ENCODE results near the gene NEMP2. TPM values are rescaled to one million over a fixed set of nuclear protein-coding genes. Genes with fewer than 3 reads are reported as not detected.

The NEMP2 gene
- total RNA-seq, 1 donor from 2014 or later: 11.9 TPM

DNA sequence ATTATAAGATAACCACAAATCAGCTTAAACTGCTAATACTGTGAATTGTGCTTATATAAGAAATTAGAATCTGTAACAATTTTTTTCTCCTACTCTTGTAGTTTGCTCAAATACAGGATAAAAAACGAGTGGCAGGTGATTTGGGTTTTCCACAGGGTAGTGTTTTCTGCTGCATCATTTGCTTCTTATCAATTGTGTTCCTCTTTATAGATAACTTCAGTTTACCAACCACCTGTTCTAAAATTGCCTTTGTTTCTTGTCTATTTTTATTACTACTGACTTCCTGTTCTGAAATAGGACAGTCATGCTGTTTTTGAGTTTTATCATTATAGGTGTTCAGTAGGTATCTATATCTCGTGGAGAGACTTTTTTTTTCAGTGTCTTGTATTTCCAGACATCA, 69.5 kb downstream of the NEMP2 start:
- no peak overlapping the region for H3K27ac Mint-ChIP-seq (ENCODE audit: unreplicated experiment)
- H3K27me3 Mint-ChIP-seq (ENCODE audit: unreplicated experiment): no peaks in the 10 kb centered on the region
- TF ChIP-seq, protein P1, sequence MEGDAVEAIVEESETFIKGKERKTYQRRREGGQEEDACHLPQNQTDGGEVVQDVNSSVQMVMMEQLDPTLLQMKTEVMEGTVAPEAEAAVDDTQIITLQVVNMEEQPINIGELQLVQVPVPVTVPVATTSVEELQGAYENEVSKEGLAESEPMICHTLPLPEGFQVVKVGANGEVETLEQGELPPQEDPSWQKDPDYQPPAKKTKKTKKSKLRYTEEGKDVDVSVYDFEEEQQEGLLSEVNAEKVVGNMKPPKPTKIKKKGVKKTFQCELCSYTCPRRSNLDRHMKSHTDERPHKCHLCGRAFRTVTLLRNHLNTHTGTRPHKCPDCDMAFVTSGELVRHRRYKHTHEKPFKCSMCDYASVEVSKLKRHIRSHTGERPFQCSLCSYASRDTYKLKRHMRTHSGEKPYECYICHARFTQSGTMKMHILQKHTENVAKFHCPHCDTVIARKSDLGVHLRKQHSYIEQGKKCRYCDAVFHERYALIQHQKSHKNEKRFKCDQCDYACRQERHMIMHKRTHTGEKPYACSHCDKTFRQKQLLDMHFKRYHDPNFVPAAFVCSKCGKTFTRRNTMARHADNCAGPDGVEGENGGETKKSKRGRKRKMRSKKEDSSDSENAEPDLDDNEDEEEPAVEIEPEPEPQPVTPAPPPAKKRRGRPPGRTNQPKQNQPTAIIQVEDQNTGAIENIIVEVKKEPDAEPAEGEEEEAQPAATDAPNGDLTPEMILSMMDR (IDR thresholded peaks at IDR 0.05): no peak
- no peaks in the 10 kb centered on the region for H3K36me3 Mint-ChIP-seq (ENCODE audit: unreplicated experiment)
- DNase-seq (ENCODE audit: extremely low spot score, unreplicated experiment): no peak
- no peak overlapping the region for H3K4me3 Mint-ChIP-seq (ENCODE audit: unreplicated experiment)
- H3K4me1 Mint-ChIP-seq (ENCODE audit: unreplicated experiment): peaks cover 35% of the 10 kb centered on the region
- no peaks in the 10 kb centered on the region for H3K9me3 Mint-ChIP-seq (ENCODE audit: unreplicated experiment)

DNA sequence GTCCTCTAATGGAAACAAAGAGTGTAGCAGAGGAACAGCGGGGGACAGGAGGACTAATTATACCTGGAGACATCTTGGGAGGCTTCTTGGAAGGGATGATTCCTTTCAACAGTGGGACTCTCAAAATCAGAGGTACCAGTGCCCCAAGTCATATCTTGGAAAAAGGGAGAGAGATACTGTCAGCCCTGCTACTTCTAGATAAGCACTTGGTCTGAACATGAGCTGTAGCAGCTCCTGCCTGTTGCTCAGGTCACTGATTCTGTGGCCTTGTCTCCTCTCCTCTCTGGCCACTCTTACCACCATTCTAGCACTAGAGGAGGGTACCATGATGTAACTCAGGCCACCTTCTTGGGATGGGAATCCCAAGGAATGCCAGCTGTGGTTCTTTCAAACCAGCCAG, 71.9 kb downstream of the NEMP2 start:
- Mint-ChIP-seq H3K27ac (ENCODE audit: unreplicated experiment) (no peak overlapping the region), H3K9me3 (ENCODE audit: unreplicated experiment) (no peaks in the 10 kb centered on the region), H3K4me1 (ENCODE audit: unreplicated experiment) (peaks cover 13% of the 10 kb centered on the region), H3K36me3 (ENCODE audit: unreplicated experiment) (peaks cover 2% of the 10 kb centered on the region), H3K27me3 (ENCODE audit: unreplicated experiment) (no peaks in the 10 kb centered on the region), H3K4me3 (ENCODE audit: unreplicated experiment) (no peak overlapping the region)
- DNase-seq (ENCODE audit: extremely low spot score, unreplicated experiment): no peak
- TF ChIP-seq, protein P1 (IDR thresholded peaks at IDR 0.05): no peak

DNA sequence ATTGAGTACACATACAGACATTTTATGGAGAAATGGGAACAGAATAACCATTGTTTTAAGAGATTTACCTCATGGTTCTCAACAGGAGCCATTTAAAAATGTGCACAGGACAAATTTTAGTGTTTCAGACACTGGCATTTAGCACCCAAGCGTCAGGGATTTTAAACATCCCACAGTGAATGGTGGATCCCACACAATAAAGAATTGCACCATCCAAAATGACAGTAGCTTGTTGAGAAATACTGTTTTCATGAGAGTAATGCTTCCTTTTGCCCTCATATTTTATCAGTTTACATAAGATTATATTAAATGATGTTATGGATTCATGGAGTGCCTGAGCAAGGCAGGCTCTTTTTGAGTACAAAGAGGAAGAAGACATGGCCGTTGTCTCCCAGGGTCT, 72.3 kb downstream of the NEMP2 start:
- no peaks in the 10 kb centered on the region for H3K9me3 Mint-ChIP-seq (ENCODE audit: unreplicated experiment)

DNA sequence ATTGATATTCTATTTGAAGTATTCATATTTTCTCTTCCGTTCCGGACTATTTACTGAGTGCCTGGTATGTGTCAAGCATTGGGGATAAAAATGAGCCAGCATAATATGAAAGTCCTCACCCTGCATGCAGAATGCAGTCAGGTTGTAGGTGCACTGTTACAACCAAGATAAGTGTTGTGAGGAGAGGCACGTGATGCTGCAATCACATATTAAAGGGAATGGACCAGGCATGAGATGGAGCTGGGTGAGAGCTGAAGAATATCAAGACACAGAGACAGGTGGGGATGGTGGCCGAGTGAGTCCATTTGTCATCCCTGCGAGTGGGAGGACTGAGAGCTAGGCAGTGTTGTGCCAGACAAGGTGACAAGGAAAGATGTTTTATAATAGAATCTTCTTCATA, 74.0 kb downstream of the NEMP2 start:
- Mint-ChIP-seq H3K27ac (ENCODE audit: unreplicated experiment) (no peak overlapping the region), H3K4me3 (ENCODE audit: unreplicated experiment) (no peak overlapping the region), H3K36me3 (ENCODE audit: unreplicated experiment) (peaks cover 2% of the 10 kb centered on the region), H3K9me3 (ENCODE audit: unreplicated experiment) (no peaks in the 10 kb centered on the region), H3K4me1 (ENCODE audit: unreplicated experiment) (peaks cover 2% of the 10 kb centered on the region), H3K27me3 (ENCODE audit: unreplicated experiment) (no peaks in the 10 kb centered on the region)
- no peak for DNase-seq (ENCODE audit: extremely low spot score, unreplicated experiment)
- TF ChIP-seq, protein P1 (IDR thresholded peaks at IDR 0.05): no peak

More for the DNA sequence above, 72.3 kb downstream of the NEMP2 start:
- no peak for DNase-seq (ENCODE audit: extremely low spot score, unreplicated experiment)
- TF ChIP-seq, protein P1 (IDR thresholded peaks at IDR 0.05): no peak
- Mint-ChIP-seq H3K4me1 (ENCODE audit: unreplicated experiment) (peaks cover 9% of the 10 kb centered on the region), H3K27ac (ENCODE audit: unreplicated experiment) (no peak overlapping the region), H3K4me3 (ENCODE audit: unreplicated experiment) (no peak overlapping the region), H3K27me3 (ENCODE audit: unreplicated experiment) (no peaks in the 10 kb centered on the region), H3K36me3 (ENCODE audit: unreplicated experiment) (peaks cover 2% of the 10 kb centered on the region)

DNA sequence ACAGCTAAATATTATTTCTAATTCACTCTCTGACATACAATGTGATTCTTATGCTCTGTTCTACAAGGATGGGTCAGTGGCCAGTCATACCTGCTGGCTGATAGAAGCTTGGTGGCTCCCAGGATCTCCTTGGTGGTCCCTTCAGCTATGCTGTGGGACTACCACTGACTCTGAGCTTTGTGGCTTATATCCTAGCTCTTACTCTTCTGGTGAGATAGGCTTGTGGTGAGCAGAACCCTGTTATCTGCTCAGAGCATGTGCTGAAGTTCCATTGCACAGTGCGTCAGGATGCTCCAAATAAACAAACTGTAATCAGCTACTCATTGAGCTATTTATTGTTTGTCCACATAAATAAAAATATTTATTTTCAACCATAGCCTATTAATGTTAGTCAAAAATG, 74.6 kb downstream of the NEMP2 start:
- TF ChIP-seq, protein P1 (IDR thresholded peaks at IDR 0.05): no peak
- no peaks in the 10 kb centered on the region for H3K27me3 Mint-ChIP-seq (ENCODE audit: unreplicated experiment)
- H3K4me3 Mint-ChIP-seq (ENCODE audit: unreplicated experiment): no peak overlapping the region
- no peak overlapping the region for H3K27ac Mint-ChIP-seq (ENCODE audit: unreplicated experiment)
- DNase-seq (ENCODE audit: extremely low spot score, unreplicated experiment): no peak
- peaks cover 2% of the 10 kb centered on the region for H3K4me1 Mint-ChIP-seq (ENCODE audit: unreplicated experiment)
- no peaks in the 10 kb centered on the region for H3K9me3 Mint-ChIP-seq (ENCODE audit: unreplicated experiment)
- H3K36me3 Mint-ChIP-seq (ENCODE audit: unreplicated experiment): peaks cover 2% of the 10 kb centered on the region
